AG09319 (cell line): Measurements from ENCODE around the gene RFX2.

Experiments used
- DNase-seq: peaks from one replicate; pipeline ENCODE4 v3.0.0-alpha.2; 2010; ENCODE audit warnings: low read depth; ENCODE audit errors: extremely low read depth
- TF ChIP-seq, protein P1 (sequence below): IDR thresholded peaks from 2 replicates; pipeline ENCODE4 v1.5.1; 2011; ENCODE audit warnings: low read depth, mild to moderate bottlenecking, inconsistent platforms, low read length, moderate library complexity

RFX2 gene

DNA sequence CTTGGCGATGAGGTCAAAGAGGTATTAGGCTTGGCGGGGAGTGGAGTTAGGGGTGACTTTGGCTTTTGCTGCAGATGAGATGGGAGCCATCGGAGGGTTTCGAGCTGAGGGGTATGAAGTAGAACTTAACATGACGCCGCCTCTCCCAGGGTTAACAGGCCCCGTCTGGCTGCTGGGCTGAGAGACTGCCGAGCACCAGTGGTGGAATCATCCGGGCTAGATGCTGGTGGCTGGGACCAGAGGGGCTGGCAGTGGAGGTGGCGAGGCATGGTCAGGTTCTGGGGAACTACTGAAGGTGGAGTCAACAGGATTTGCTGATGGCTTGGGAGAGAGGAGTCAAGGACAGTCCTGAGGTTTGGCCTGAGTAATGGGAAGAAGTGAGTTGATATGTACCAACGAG is 4.9 kb downstream of the RFX2 start:
- TF ChIP-seq, protein P1, sequence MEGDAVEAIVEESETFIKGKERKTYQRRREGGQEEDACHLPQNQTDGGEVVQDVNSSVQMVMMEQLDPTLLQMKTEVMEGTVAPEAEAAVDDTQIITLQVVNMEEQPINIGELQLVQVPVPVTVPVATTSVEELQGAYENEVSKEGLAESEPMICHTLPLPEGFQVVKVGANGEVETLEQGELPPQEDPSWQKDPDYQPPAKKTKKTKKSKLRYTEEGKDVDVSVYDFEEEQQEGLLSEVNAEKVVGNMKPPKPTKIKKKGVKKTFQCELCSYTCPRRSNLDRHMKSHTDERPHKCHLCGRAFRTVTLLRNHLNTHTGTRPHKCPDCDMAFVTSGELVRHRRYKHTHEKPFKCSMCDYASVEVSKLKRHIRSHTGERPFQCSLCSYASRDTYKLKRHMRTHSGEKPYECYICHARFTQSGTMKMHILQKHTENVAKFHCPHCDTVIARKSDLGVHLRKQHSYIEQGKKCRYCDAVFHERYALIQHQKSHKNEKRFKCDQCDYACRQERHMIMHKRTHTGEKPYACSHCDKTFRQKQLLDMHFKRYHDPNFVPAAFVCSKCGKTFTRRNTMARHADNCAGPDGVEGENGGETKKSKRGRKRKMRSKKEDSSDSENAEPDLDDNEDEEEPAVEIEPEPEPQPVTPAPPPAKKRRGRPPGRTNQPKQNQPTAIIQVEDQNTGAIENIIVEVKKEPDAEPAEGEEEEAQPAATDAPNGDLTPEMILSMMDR, result no peak
- no peak for DNase-seq

GRCh38 chr19:6103894-6104293 is 6.4 kb downstream of the RFX2 start:
- TF ChIP-seq, protein P1, result no peak
- no peak for DNase-seq

GRCh38 chr19:6103217-6103644 is 7.1 kb downstream of the RFX2 start:
- TF ChIP-seq, protein P1, result no peak
- DNase-seq, result peak; percentile 90

DNA sequence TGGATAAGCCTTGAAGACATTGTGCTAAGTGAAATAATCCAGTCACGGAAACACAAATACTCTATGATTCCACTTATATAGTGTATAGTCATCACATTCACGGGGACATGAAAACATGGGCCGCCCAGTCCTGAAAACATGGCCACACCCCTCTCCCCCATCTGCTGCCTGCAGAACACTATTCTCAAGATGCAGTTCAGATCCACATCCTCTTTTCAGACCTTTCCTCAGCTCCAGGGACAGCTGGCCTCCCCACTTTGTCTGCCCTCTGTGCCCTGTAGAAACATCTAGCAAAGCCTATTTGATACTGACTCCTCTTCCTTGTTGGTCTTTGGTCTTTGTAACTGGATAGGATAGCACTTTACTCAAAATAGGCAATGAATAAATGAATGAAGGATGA is 8.3 kb downstream of the RFX2 start:
- TF ChIP-seq, protein P1, result no peak
- no peak for DNase-seq

GRCh38 chr19:6101291-6101825 is 8.9 kb downstream of the RFX2 start:
- TF ChIP-seq, protein P1, result no peak
- no peak for DNase-seq

GRCh38 chr19:6100284-6100915 is 9.9 kb downstream of the RFX2 start:
- TF ChIP-seq, protein P1, result no peak
- DNase-seq, result no peak

DNA sequence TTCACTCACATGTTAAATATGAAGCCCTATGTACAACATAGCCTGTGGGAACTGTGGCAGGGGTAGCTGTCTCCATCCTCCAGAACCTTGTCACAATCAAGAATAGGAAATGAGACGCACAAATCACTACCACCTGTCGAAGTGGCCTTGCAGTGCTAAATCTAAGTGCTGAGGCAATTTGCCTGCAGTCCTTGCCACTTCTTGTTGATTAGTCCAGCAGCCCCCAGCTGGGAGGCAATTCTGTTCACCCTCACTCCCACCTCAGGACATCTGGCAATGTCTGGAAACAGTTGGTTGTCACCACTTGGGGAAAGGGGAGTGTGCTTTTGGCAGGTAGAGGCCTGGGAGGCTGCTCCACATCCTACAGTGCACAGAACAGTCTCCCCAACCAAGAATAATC is 10.7 kb downstream of the RFX2 start:
- TF ChIP-seq, protein P1, result no peak

More for the DNA sequence above, 10.7 kb downstream of the RFX2 start:
- DNase-seq, result no peak
